NCI-H1694 (cell line): ENCODE results near the gene PKM.

Experiments
- DNase-seq: peaks from one replicate; lab custom pipeline; 2025; lab: John Stamatoyannopoulos, UW

PKM gene

GRCh38 chr15:72200395-72201237, 30.4 kb downstream of the PKM start:
- no peak for DNase-seq

GRCh38 chr15:72199721-72200212, 31.2 kb downstream of the PKM start:
- DNase-seq, result peak; percentile 24

GRCh38 chr15:72199205-72199515, 31.8 kb downstream of the PKM start:
- no peak for DNase-seq

GRCh38 chr15:72198356-72199204, 32.4 kb downstream of the PKM start:
- no peak for DNase-seq

- peak; percentile 5 for DNase-seq
Observed at GRCh38 chr15:72197460-72198355, 33.3 kb downstream of the PKM start, which contains the start of gene GRAMD2A. Gene GRAMD2A (minus strand): TSS chr15:72197787.

GRCh38 chr15:72197041-72197459, 33.9 kb downstream of the PKM start:
- no peak for DNase-seq

- no peak for DNase-seq
Observed at GRCh38 chr15:72196409-72197040, 34.5 kb downstream of the PKM start.

GRCh38 chr15:72195101-72195511, 35.9 kb downstream of the PKM start:
- DNase-seq, result no peak

GRCh38 chr15:72193836-72194396, 37.1 kb downstream of the PKM start:
- DNase-seq, result no peak

GRCh38 chr15:72192416-72192815, 38.6 kb downstream of the PKM start:
- DNase-seq, result no peak

- no peak for DNase-seq
Observed at GRCh38 chr15:72189250-72189902, 41.6 kb downstream of the PKM start.

- no peak for DNase-seq
Observed at GRCh38 chr15:72184165-72184811, 46.7 kb downstream of the PKM start.

- no peak for DNase-seq
Observed at GRCh38 chr15:72183781-72184164, 47.2 kb downstream of the PKM start.

GRCh38 chr15:72182673-72183072, 48.3 kb downstream of the PKM start:
- no peak for DNase-seq

GRCh38 chr15:72182244-72182643, 48.7 kb downstream of the PKM start:
- DNase-seq, result no peak

GRCh38 chr15:72180761-72181324, 50.1 kb downstream of the PKM start:
- no peak for DNase-seq

- DNase-seq, result no peak
Observed at GRCh38 chr15:72179950-72180581, 50.9 kb downstream of the PKM start.

GRCh38 chr15:72178976-72179585, 51.9 kb downstream of the PKM start:
- no peak for DNase-seq

- no peak for DNase-seq
Observed at GRCh38 chr15:72176743-72177142, 54.2 kb downstream of the PKM start.
